Mesenteric fat pad (tissue), 1 donor: ENCODE measurements around the gene CA5B. TPM values are rescaled to one million over a fixed set of nuclear protein-coding genes. Genes with fewer than 3 reads are reported as not detected.
"Not testable (repeated sequence)": the region's sequence is repeated elsewhere in the genome, so short reads cannot be mapped to it uniquely, and the experiment has no call there.

Experiments used
- DNase-seq: peaks from one replicate; pipeline ENCODE4 v3.0.0-alpha.2; 2020; ENCODE audit warnings: low spot score
- long read RNA-seq: library from polyadenylated mRNA; unstranded; transcript quantifications from one replicate; pipeline ENCODE4 v2.0.0, GENCODE V29; 2020
- total RNA-seq: library from RNA; stranded (reverse); fragmentation: NEBNext Ultra II Directional; extraction: Animal tissue kit (Norgen Biotek cat#: 25700); gene quantifications from one replicate; pipeline ENCODE4 v1.2.1, GENCODE V29; 2021
- donor health status: DM: yes; HTN: yes; CAD: no.

The CA5B gene
- 14.1 TPM for total RNA-seq
- long read RNA-seq, full-length matches to known transcripts = 2 of 8 reads
- long read RNA-seq, partial matches to known transcripts = 0 of 8 reads
- long read RNA-seq, other reads (novel, unspliced or antisense) = 6 of 8 reads

GRCh38 chrX:15737959-15738902 lies at the start of gene CA5B:
Gene CA5B (plus strand): TSS chrX:15738270. CDS start chrX:15750024, 11,754 bp downstream.
- peak; percentile 98 for DNase-seq

- no peak for DNase-seq
Measured at GRCh38 chrX:15694941-15695451, 43.1 kb upstream of the CA5B start.

- no peak for DNase-seq
Measured at GRCh38 chrX:15696516-15696915, 41.6 kb upstream of the CA5B start.

GRCh38 chrX:15702488-15703371 lies 35.3 kb upstream of the CA5B start:
- DNase-seq = no peak

- not testable (repeated sequence) for DNase-seq
Measured at GRCh38 chrX:15703809-15704208, 34.3 kb upstream of the CA5B start.

- not testable (repeated sequence) for DNase-seq
Measured at GRCh38 chrX:15704273-15704672, 33.8 kb upstream of the CA5B start.

- DNase-seq = no peak
Measured at GRCh38 chrX:15714529-15714928, 23.5 kb upstream of the CA5B start.

- no peak for DNase-seq
Measured at GRCh38 chrX:15718283-15718970, 19.6 kb upstream of the CA5B start.

- DNase-seq = no peak
Measured at GRCh38 chrX:15719324-15719968, 18.6 kb upstream of the CA5B start.

- no peak for DNase-seq
Measured at GRCh38 chrX:15721911-15722310, 16.2 kb upstream of the CA5B start.

- DNase-seq = no peak
Measured at GRCh38 chrX:15723887-15724517, 14.1 kb upstream of the CA5B start.

- DNase-seq = no peak
Measured at GRCh38 chrX:15724911-15725310, 13.2 kb upstream of the CA5B start.

- DNase-seq = not testable (repeated sequence)
Measured at GRCh38 chrX:15731368-15731767, 6.7 kb upstream of the CA5B start.

- DNase-seq = no peak
Measured at GRCh38 chrX:15737190-15737958, 696 bp upstream of the CA5B start.

GRCh38 chrX:15739886-15740285 lies 1.8 kb downstream of the CA5B start:
- no peak for DNase-seq

- no peak for DNase-seq
Measured at GRCh38 chrX:15744181-15744867, 6.3 kb downstream of the CA5B start.

GRCh38 chrX:15745179-15745578 lies 7.1 kb downstream of the CA5B start:
- DNase-seq = no peak

GRCh38 chrX:15746651-15747050 lies 8.6 kb downstream of the CA5B start:
- DNase-seq = not testable (repeated sequence)
